Left ventricle myocardium inferior (tissue), 1 donor: Measurements from ENCODE around the gene CTBP2. TPM values are rescaled to one million over a fixed set of nuclear protein-coding genes. Genes with fewer than 3 reads are reported as not detected.
A peak's percentile ranks its signal among the peaks of the same experiment; 100 is the strongest.

ENCODE experiments used
- DNase-seq: peaks from one replicate; pipeline ENCODE4 v3.0.0-alpha.2; 2020
- H3K27ac ChIP-seq: fragments of 200-600 bp; replicated peaks from 2 replicates; pipeline ENCODE4 v1.8.0; 2021
- H3K27me3 ChIP-seq: fragments of 200-600 bp; 2 replicates; pipeline ENCODE4 v1.8.0; 2021; ENCODE audit warnings: low read depth
- H3K36me3 ChIP-seq: fragments of 200-600 bp; 2 replicates; pipeline ENCODE4 v1.8.0; 2021
- H3K4me1 ChIP-seq: fragments of 200-600 bp; 2 replicates; pipeline ENCODE4 v1.8.0; 2021
- H3K4me3 ChIP-seq: fragments of 200-600 bp; 2 replicates; pipeline ENCODE4 v1.8.0; 2021; ENCODE audit warnings: mild to moderate bottlenecking, moderate library complexity
- H3K9me3 ChIP-seq: fragments of 200-600 bp; replicated peaks from 2 replicates; pipeline ENCODE4 v1.8.0; 2021
- CTCF ChIP-seq: fragments of 200-600 bp; IDR thresholded peaks from 2 replicates; pipeline ENCODE4 v1.8.0; 2021; ENCODE audit warnings: antibody characterized with exemption, mild to moderate bottlenecking, borderline replicate concordance
- intact Hi-C: fragments of 100-400 bp; cut with micrococcal nuclease; formaldehyde crosslinking; loops from one replicate; pipeline ENCODE4 v1.11.0; 2022
- total RNA-seq: library from RNA; stranded (reverse); fragmentation: NEBNext Ultra II Directional; extraction: Animal tissue kit (Norgen Biotek cat#: 25700); gene quantifications from one replicate; pipeline ENCODE4 v1.2.1, GENCODE V29; 2021
- donor health status: DM: no; HTN: yes; CAD: no; lungs with severe emphysema.

Gene CTBP2
- total RNA-seq, 1 donor from 2014 or later: 29.1 TPM

GRCh38 chr10:124953421-124953820 lies 206.9 kb downstream of the CTBP2 start:
- Histone ChIP-seq H3K9me3 (no peaks in the 10 kb centered on the region), H3K36me3 (peaks cover 4% of the 10 kb centered on the region), H3K27ac (no peak overlapping the region), H3K4me3 (no peak overlapping the region), H3K27me3 (no peaks in the 10 kb centered on the region), H3K4me1 (peaks cover 64% of the 10 kb centered on the region)
- intact Hi-C loops: no loop called here
- no peak for DNase-seq
- TF ChIP-seq CTCF: no peak

GRCh38 chr10:124952123-124952522 lies 208.2 kb downstream of the CTBP2 start:
- intact Hi-C loops: no loop called here
- Histone ChIP-seq H3K36me3 (peaks cover 4% of the 10 kb centered on the region), H3K4me1 (peaks cover 70% of the 10 kb centered on the region)

GRCh38 chr10:124949543-124949942 lies 210.8 kb downstream of the CTBP2 start:
- H3K4me3 ChIP-seq: no peak overlapping the region
- no peaks in the 10 kb centered on the region for H3K9me3 ChIP-seq
- intact Hi-C loops: no loop called here
- peaks cover 70% of the 10 kb centered on the region for H3K4me1 ChIP-seq
- no peak for DNase-seq
- no peaks in the 10 kb centered on the region for H3K27me3 ChIP-seq
- TF ChIP-seq CTCF: no peak
- H3K36me3 ChIP-seq: peaks cover 4% of the 10 kb centered on the region
- H3K27ac ChIP-seq: no peak overlapping the region

More at GRCh38 chr10:124952123-124952522, 208.2 kb downstream of the CTBP2 start:
- H3K27ac ChIP-seq: no peak overlapping the region
- H3K27me3 ChIP-seq: no peaks in the 10 kb centered on the region
- no peak for DNase-seq
- no peaks in the 10 kb centered on the region for H3K9me3 ChIP-seq
- no peak overlapping the region for H3K4me3 ChIP-seq
- no peak for TF ChIP-seq CTCF

- Histone ChIP-seq H3K36me3 (peaks cover 9% of the 10 kb centered on the region), H3K27ac (peak overlapping the region; percentile 75), H3K4me1 (peaks cover 74% of the 10 kb centered on the region), H3K27me3 (no peaks in the 10 kb centered on the region), H3K9me3 (no peaks in the 10 kb centered on the region), H3K4me3 (no peak overlapping the region)
- no peak for TF ChIP-seq CTCF
- intact Hi-C loops: no loop called here
- no peak for DNase-seq
Observed at GRCh38 chr10:124946945-124947344, 213.4 kb downstream of the CTBP2 start.

- Histone ChIP-seq H3K9me3 (no peaks in the 10 kb centered on the region), H3K27ac (peak overlapping the region; percentile 75), H3K4me1 (peaks cover 85% of the 10 kb centered on the region), H3K4me3 (peak overlapping the region; percentile 47), H3K36me3 (peaks cover 9% of the 10 kb centered on the region), H3K27me3 (no peaks in the 10 kb centered on the region)
- DNase-seq: no peak
- intact Hi-C loops: no loop called here
- no peak for TF ChIP-seq CTCF
Observed at GRCh38 chr10:124944982-124945381, 215.4 kb downstream of the CTBP2 start.
